GM19351 (cell line): ENCODE data around the gene NR1D2.

Source experiments
- ATAC-seq: cut with Tn5 transposase; IDR thresholded peaks from one replicate; pipeline ENCODE4 v1.9.1; 2021; ENCODE audit warnings: mild to moderate bottlenecking, moderate library complexity; ENCODE audit not compliant: unreplicated experiment

NR1D2 gene

DNA sequence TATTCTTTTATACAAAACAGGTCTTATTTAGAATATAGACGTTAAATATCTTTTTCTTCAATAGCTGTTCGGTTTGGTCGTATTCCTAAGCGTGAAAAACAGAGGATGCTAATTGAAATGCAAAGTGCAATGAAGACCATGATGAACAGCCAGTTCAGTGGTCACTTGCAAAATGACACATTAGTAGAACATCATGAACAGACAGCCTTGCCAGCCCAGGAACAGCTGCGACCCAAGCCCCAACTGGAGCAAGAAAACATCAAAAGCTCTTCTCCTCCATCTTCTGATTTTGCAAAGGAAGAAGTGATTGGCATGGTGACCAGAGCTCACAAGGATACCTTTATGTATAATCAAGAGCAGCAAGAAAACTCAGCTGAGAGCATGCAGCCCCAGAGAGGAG is 16.8 kb downstream of the NR1D2 start:
- no peak for ATAC-seq

DNA sequence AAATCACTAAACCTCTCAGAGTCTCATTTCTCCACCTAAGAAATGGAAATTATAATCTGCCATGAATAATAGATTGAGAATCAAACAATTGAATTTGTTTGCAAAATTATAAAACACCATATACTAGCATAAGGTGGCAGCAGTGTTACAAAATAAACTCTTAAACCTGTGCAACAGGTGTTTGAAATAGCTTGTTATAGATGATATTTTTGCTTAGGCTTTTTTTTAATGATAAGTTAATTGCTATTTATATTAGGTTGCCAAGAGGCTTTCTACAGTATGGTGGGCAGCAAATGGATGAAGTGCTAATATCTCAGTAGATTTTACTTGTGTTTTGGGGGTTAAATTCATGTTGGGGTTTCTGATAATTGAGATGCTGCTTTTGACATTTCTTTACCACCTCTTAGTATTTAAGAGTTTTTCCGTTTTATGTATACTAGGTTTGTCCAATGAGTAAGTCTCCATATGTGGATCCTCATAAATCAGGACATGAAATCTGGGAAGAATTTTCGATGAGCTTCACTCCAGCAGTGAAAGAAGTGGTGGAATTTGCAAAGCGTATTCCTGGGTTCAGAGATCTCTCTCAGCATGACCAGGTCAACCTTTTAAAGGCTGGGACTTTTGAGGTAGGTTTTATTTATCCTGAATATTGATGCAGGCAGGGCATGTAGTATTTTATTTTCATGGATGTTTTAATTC is 19.6 kb downstream of the NR1D2 start:
- ATAC-seq = no peak

DNA sequence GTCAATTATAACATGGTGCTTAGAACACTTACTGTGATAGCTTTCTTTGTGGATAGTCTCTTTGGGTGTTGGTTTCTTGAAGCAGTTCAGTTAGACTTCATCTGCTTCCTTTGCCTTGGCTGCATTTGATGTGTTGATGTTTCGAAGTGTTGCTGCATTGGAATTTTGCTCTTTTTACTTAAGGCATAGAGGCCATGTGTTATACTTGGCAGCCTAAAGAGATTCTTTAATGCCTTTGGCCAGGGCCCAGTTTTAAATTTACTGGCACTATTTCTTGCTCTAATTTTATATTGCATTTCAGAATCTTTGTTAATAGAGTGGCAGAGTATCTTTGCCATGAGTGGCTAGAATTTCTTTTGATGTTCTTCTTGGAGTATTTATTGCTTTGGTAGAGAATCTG is 21.2 kb downstream of the NR1D2 start:
- no peak for ATAC-seq

DNA sequence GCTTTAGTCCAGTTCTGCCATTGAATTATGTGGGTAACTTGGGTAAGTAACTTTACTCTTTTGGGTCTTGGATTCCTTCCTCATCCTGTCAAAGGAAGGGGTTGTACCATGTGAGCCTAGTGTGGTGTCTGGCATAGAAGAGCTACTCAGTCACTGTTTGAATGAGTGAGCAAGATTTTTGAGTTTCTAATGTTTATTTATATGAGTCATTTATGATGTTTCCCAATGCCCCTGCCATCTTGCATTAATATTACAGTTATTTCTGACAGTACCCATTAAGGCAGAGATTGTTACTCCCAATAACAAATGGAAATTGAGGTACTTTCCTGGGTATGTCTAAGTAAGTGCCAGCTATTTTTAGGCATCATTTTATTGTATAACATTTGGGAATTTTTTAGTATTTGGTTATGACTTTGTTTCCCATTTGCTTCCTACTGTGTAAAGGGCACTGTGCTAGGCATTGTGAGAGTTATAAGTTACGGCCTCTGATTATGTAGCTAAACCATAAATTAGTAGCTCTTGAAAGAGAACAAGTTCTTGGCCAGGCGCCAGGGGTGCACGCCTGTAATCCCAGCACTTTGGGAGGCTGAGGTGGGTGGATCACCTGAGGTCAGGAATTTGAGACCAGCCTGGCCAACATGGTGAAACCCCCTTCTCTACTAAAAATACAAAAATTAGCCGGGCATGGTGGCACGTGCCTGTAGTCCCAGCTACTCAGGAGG is 23.5 kb downstream of the NR1D2 start:
- no peak for ATAC-seq

DNA sequence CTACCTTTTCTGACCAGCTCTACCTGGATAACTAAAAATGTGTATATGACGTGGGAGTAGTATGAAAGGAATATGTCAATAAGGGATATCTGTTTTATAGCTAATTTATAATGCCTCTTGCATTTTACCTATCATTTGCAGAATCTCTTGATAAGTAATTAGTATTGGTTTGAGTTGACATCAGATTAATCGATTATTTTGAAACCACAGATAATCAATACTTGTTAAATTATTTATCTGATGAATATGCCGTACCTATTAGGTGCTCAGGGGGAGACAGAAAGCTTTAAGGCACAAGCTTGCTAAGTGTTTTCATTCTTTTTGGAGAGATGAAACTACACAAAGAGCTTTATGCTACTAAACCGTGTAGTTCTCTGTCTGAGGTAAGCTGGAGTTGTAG is 24.3 kb downstream of the NR1D2 start:
- no peak for ATAC-seq

DNA sequence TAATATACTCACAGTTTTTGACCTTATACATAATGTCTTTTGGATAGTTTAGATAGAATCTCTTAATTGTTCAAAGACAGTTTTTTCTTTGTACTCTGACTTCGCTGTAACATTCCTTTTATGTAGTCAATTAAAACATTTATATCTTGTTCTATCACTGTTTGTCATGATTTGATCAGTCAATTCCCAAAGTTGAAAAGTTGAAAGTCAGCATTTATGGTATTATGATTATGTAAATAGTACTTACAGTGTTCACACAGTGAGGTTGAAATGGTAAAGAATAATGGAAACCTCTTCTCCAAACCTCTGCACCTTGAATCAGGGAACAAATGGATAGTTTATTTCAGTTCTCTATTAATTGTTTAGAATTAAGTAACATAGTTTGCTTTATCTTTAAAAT is 26.6 kb downstream of the NR1D2 start:
- ATAC-seq = no peak

DNA sequence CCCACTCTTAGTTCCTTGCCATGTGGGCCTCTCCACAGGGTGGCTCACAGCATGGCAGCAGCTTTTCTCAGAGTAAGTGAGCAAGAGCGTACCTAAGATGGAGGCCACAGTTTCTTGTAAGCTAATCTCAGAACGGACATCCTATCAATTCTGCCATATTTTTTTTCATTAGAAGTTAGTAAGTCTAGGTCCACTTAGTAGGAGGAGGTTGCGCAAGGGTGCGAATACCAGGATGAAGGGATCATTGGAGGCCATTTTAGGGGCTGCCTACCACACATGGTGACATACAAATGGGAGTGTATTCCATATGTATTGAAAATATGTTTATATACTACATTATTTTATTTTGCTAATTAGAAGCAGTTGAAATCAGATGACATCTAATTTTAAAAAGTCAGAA is 31.5 kb downstream of the NR1D2 start:
- no peak for ATAC-seq

DNA sequence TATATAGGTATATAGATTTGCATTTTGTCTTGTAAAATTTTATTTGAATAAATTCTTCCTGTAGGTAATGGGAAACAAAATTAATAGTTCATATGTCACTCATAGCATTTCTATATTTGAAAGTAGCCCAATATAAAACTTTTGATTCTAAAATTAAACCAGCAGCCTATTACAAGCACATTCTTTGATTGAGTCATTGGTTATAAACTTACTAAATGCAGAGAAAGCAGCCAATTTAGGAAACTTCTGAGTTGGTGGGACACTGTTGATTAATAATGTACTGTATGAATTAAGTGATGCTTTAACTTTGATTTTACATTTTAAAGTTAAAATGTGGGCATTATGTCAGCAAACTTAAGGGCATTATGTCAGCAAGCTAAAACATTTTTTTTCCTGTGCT is 34.5 kb downstream of the NR1D2 start:
- no peak for ATAC-seq

DNA sequence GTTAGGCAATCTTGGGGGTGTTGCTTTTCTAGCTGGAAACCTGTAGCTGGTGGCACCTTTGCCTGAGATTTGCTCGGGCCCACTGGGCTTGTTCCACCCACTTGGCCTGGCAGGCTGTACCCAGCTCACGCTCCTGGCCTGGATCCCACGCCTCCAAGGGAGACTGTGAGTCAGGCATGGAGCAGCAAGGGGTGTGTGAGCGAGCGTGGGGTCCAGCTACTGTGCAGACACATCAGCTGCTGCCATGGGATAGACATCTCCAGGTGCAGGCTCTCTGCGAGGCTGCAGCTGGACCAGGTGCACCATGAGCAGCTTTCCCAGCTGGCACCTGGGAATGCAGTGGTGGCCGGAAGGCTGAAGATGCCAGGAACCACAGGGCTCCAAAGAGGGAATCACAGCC is 36.0 kb downstream of the NR1D2 start:
- ATAC-seq = no peak

DNA sequence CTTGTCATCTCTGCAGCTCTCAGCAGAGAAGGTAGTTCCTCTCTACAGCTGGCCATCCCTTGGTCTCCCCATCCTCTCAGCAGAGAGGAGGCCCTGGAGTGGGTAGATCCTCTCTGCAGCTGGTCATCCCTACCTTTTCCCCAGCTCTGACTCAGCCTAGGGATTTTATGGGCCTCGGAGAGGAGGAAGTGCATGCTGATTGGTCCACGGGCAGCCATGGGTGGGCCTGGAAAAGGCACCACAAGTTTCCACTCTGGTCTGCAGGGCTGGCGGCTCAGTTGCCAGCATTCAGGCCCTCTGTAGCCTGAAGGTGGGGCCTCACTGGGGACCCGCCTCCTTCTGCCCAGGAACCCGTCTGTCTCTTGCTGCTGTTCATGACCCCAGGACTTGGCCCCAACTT is 36.9 kb downstream of the NR1D2 start:
- ATAC-seq = no peak

DNA sequence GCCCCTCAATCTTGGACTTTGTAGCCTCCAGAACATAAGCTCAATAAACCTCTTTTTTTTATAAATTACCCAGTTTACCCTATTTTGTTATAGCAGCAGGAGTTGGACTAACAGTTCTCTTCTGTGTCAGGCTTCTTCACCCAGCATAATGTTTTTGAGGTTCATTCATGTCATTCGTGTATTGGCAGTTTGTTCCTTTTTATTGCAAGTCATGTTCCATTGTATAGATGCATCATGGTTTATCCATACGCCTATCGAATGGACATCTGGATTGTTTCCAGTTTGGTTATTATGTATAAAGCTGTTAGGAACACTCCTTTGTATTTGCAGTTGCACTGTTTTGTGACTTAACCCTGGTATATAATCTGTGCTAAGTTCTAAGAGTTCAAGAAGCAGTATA is 39.8 kb downstream of the NR1D2 start:
- no peak for ATAC-seq

DNA sequence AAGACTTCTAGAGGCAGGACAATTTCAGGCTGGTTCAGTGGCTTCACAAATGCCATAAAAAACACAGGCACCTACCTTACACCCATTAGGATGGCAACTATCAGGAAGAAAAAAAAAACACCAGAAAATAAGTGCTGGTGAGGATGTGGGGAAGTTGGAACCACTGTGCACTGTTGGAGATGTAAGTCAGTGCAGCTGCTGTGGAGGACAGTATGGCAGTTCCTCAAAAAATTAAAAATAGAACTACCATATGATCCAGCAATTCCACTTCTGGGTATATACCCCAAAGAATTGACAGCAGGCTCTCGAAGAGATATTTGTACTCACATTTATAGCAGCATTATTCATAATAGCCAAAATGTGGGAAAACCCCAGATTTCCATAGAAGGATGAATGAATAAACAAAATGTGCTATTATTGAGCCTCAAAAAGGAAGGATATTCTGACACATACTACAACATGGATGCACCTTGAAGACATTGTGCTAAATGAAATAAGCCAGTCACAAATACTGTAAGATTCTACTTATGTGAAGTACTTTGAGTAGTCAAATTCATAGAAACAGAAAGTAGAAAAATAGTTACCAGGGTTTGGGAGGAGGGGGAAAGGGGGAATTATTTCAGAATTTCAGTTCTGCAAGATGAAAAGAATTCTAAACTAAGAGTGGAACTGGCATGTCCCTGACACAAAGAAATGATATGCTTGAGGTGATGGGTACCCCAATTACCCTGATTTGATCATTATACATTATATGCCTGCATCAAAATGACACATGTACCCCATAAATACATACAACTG is 40.9 kb downstream of the NR1D2 start:
- no peak for ATAC-seq

DNA sequence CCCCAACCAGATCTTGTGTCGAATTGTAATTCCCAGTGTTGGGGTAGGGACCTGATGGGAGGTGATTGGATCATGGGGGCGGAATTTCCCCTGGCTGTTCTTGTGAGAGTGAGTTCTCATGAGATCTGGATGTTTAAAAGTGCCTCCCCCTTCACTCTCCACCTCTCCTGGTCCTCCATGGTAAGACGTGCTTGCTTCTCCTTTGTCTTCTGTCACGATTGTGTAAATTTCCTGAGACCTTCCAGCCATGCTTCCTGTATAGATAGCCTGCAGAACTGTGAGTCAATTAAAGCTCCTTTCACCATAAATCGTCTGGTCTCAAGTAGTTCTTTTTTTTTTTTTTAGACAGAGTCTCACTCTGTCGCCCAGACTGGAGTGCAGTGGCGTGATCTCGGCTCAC is 42.3 kb downstream of the NR1D2 start:
- ATAC-seq = no peak

DNA sequence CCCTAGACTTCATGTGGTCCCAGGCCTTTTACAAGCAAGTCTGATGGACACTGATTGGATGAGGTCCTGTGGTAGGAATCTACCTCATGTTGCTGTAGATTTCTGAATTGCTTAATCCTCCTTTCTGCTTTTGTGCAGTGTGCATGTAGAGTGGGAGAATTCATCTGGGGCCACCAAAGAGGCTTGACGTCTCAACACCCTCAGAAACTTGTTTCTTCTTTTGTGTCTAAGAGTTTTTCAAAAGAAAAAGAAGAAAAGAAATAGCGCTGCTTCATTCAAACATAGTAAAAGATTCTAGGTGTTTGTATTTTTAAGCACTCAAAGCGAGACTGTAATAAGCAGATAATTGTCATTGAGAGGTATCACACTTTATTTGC is 46.2 kb downstream of the NR1D2 start:
- no peak for ATAC-seq

DNA sequence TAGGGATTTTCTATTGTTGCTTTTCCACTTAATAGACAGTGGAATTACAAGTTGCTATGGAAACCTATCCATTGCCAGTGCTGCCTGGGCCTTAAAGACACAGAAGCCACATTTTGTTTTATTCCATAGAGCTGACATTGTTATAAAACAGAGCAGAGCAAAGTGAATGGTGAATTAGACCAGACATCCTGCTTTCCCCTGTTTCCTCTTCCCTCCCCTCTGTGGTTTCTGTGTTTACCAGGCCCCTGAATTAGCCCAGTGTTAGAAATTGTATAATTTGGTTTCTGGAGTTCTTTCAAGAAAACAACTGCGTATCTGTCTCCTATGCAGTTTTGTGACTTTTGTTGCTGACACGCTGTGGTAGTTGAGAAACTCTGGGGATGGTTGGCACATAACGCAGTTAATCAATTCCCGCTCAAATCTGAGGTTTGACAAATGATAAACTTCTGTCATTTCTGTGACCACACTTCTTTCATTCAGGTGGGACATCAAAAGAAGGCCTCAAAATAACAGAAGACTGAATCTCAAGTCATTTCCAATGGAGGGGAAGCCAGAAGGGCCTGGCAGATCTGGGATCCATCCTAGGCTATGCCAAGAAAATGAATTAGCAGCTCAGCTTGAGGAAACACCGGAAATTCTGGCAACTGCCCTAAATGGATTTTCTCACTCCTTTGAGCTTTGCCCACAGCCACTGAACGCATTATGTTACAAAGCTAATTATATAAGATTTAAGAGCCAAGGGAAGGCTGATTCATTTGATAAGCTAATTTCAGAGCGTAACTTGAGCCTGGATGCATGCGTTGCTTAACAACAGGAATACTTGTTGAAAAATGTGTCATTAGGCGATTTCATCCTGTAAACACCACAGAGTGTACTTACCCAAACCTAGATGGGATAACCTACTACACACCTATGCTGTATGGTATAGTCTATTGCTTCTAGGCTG is 46.9 kb downstream of the NR1D2 start:
- no peak for ATAC-seq

DNA sequence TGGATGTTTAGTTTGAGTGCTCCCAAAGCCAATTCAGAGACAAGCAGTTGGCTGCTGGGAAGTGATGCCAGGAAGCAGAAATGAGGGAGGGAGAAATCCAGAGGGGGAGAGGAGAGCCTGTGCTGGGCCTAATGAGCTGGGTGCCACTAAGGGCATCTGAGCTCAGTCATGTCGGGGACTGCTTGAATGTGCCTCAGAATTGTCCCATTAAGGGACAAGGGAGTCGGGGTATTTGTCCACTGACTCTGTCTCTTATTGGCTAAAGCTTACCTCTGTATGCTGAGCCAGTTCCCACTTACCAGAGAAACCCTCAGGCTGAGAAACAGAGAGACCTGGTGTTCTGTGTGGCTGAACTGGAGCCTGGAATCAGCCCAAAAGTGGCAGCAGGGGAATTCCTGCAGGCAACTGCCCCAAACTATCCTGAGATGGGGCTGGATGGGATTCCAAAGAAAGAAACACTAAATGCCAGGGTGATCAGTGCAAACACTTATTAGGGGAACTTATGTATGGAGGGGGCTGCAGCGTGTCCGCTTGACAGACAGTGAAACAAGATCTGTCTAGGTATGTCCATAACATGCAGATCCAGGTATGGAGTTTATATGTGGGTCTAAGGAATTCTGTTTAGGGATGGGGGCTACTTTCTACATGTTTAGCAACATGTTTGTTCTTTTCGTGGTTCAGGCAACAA is 48.6 kb downstream of the NR1D2 start:
- ATAC-seq = no peak

DNA sequence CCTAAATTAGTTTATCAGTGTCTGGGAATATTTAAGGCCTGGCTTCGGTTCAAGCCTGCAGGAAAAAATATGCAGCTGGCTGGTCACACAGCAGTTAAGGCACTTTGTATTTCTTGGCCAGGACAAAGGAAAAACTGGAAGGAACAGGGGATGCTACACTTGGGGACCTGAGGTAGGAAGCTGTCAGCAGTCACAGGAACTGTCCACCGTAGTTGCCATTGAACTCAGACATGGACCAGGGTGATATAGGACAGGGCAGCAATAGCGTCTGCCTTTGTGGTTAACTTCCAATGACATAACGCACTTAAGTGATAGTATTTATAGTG is 49.1 kb downstream of the NR1D2 start:
- no peak for ATAC-seq

DNA sequence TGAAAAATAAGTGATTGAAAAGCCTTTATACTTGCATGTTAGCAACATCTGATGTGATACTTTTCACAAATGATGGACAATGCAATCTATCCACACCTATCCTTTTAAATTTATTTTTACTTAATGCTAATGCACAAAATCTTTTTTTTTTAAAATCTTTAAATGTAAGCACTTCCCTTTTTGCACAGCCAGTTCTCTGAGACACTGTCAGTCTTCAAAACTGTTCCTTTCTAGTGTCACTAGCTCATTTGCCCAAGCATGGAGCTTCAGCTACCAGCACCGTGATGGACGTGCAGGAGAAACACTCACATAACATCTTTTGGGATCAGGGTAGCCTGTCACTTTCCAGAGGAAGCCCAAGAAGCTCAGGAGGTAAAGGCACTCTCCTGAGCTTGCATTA is 50.1 kb downstream of the NR1D2 start:
- ATAC-seq = no peak

DNA sequence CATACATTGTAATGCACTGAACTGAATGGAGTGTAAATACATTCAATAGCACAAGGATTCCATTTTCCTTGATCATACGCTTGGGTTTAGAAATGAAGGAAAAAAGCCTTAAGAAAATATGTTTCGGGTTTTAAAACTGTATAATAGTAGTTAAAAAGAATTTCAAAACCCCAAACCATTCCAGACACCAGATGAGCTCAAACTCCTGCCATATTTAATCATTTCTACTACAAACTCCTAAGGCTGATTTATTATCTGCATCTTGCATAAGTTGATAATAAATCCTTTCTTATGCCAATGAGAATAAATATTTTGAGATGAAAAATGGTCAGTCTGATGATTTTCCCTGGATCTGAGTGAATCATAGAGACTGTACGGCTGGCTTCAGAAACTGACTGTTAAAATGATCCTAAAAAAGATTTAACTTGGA is 51.0 kb downstream of the NR1D2 start:
- ATAC-seq = no peak

DNA sequence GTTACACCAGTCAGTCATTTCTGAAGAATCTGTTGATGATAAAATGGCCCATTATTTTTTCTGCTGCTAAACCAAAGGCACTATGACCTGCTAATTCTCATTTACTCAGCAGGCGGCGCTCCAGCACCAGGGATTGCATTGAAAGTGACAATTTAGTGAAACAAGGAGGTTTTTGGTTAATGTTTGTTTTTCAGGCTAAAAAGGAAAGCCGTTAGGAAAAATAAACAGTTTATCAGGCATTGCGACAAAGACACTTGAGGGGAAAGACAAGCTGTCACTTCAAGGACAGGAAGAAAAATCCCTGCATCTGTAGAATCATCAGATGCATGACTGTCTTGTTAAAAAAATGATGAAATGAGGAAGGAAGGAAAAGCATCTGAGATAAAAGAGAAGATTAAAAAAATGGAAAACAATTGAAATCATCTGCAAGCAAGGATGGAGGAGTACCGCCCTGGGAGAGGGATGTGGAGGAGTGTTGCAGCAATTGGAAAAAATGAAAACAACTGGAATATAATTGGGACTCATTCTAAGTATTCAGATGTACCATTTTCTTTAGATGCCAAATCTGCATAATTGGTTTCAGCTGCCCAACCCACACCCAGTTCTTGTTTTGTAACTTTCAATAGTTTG is 54.0 kb downstream of the NR1D2 start:
- peak; percentile 71 for ATAC-seq
